GM12874 (cell line): ENCODE data around the gene GALC.

Experiments
- CTCF ChIP-seq: IDR thresholded peaks from 2 replicates; pipeline ENCODE4 v1.5.1; 2011; ENCODE audit warnings: low read depth, mild to moderate bottlenecking, control low read depth, low read length, moderate library complexity; ENCODE audit not compliant: insufficient read depth

GALC gene

GRCh38 chr14:88030892-88031291, 37.9 kb upstream of the GALC start:
- TF ChIP-seq CTCF: no peak

DNA sequence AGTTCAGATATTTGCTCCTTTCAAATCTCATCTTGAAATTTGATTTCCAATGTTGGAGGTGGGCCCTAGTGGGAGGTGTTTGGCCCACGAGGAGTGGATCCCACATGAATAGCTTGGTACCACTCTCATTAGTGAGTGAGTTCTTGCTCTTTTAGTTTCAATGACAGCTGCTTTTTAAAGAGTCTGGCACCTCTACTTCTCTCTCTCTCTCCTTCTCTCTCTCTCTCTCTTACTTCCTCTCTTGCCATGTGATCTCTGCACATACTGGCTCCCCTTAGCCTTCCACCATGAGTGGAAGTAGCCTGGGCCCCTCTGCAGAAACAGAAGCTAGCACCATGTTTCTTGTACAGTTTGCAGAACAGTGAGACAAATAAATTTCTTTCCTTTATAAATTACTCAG, 37.1 kb upstream of the GALC start:
- TF ChIP-seq CTCF: no peak

DNA sequence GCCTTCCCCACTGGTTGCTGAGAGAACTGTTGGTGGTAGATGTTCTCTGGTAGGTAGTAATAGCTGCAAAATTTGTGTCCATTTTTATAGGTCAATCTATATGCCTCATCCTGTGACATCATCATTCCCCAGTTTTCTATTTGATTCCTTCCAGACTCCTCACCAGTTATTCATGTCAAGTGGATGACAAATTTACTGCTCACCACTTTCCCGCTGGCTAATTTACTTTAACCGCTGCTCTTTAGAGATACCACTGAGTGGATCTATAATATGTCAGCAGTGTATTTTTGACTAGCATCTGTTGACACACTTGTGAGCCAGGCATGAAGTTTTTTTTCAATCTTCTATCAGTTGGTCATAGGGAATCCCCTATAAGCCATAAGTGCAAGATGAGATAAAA, 36.5 kb upstream of the GALC start:
- no peak for TF ChIP-seq CTCF

- no peak for TF ChIP-seq CTCF
Measured at GRCh38 chr14:88026890-88027289, 33.9 kb upstream of the GALC start.

GRCh38 chr14:88025313-88025712, 32.3 kb upstream of the GALC start:
- no peak for TF ChIP-seq CTCF

DNA sequence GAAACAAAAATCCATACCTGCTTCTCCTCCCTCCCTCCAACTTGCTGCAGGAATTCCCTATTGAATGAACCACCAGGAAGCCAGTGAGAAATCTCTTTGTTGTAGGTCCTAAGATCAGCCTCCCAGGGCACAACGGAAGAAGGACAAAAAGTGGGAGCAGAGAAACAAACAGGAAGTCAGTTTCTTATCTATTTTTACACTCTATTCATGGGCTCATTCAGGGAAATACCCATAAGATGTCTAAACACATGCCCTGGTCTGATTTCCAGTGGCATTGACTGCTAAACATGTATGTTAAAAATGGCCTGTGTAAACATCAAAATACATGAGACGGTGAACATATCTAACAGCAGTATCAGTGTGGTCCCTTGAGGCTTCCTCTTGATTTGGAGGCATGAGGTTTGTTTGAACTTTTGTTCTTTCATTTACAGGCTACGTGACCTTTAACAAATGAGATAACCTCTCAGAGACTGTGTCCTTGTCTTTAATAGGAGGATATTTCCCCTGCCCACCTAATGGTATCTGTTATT, 30.7 kb upstream of the GALC start:
- no peak for TF ChIP-seq CTCF

DNA sequence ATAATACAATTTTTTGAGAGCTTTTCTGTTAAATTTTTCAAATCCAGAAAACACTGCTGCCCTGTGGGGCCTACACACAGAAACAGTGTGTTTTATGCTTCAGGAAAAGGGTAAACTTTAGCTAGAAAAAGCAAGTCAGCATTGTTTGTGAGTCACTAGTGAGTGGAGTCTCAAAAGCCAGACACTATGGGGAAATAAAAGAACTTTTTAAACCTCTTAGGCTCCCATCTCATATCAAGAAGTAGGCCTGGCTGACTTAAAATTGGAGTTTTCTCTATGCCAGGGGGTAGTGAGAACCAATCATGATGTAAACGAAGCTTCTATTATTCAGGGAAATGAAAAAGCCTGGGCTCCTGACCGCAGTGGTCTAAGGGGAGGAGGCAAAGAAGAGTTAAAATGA, 24.6 kb upstream of the GALC start:
- no peak for TF ChIP-seq CTCF

DNA sequence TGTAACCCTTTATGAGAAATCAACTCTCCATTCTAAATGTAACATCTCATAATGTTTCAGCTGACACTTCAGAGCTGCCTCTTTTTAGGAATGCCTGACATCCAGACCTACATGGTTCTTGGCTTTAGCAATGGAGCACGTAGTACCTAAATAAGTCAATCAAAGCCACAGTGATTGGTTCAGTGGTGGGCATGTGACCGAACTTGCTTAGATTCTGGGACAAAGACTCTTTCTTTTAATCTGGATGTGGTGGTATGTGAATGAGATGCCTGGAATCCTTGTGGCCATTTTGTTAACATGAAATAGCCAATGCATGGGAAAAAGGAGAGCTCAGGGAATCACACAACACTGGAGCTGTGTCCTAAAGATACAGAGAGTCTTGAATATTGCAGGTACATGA, 23.8 kb upstream of the GALC start:
- no peak for TF ChIP-seq CTCF
